ENCODE measurements around the gene WHAMM.

The WHAMM gene

GRCh38 chr15:82789491-82789890 is 19.9 kb upstream of the WHAMM start:
- Mint-ChIP-seq H3K9me3 (no peaks in the 10 kb centered on the region), H3K4me1 (no peaks in the 10 kb centered on the region), H3K27me3 (peaks cover 8% of the 10 kb centered on the region), H3K4me3 (no peak overlapping the region), H3K27ac (ENCODE audit: low read depth) (no peak overlapping the region), H3K36me3 (ENCODE audit: insufficient read depth) (no peaks in the 10 kb centered on the region)
- DNase-seq (ENCODE audit: low spot score in 2 of 2) (no peak), ATAC-seq (replicated peaks; ENCODE audit: extremely low read depth, poor library complexity, severe bottlenecking) (no peak)

GRCh38 chr15:82790321-82790720 is 19.1 kb upstream of the WHAMM start:
- H3K27ac Mint-ChIP-seq (ENCODE audit: low read depth) = no peak overlapping the region
- ATAC-seq (replicated peaks; ENCODE audit: extremely low read depth, poor library complexity, severe bottlenecking) (no peak), DNase-seq (ENCODE audit: low spot score in 2 of 2) (no peak)
- no peaks in the 10 kb centered on the region for H3K4me1 Mint-ChIP-seq
- no peaks in the 10 kb centered on the region for H3K9me3 Mint-ChIP-seq
- H3K27me3 Mint-ChIP-seq = peaks cover 12% of the 10 kb centered on the region
- no peaks in the 10 kb centered on the region for H3K36me3 Mint-ChIP-seq (ENCODE audit: insufficient read depth)
- H3K4me3 Mint-ChIP-seq = no peak overlapping the region

- H3K9me3 Mint-ChIP-seq = no peaks in the 10 kb centered on the region
- peaks cover 15% of the 10 kb centered on the region for H3K27me3 Mint-ChIP-seq
- H3K4me1 Mint-ChIP-seq = no peaks in the 10 kb centered on the region
- no peak overlapping the region for H3K27ac Mint-ChIP-seq (ENCODE audit: low read depth)
- DNase-seq (ENCODE audit: low spot score in 2 of 2) = no peak
- no peak overlapping the region for H3K4me3 Mint-ChIP-seq
- no peaks in the 10 kb centered on the region for H3K36me3 Mint-ChIP-seq (ENCODE audit: insufficient read depth)
- no peak for ATAC-seq (replicated peaks; ENCODE audit: extremely low read depth, poor library complexity, severe bottlenecking)
Observed at GRCh38 chr15:82792068-82792467, 17.4 kb upstream of the WHAMM start.

GRCh38 chr15:82793737-82794136 is 15.7 kb upstream of the WHAMM start:
- H3K9me3 Mint-ChIP-seq = no peaks in the 10 kb centered on the region
- ATAC-seq (replicated peaks; ENCODE audit: extremely low read depth, poor library complexity, severe bottlenecking) (no peak), DNase-seq (ENCODE audit: low spot score in 2 of 2) (no peak)
- no peak overlapping the region for H3K4me3 Mint-ChIP-seq
- H3K36me3 Mint-ChIP-seq (ENCODE audit: insufficient read depth) = no peaks in the 10 kb centered on the region
- no peaks in the 10 kb centered on the region for H3K4me1 Mint-ChIP-seq
- no peak overlapping the region for H3K27ac Mint-ChIP-seq (ENCODE audit: low read depth)
- peaks cover 15% of the 10 kb centered on the region for H3K27me3 Mint-ChIP-seq

- no peak for DNase-seq (ENCODE audit: low spot score in 2 of 2)
- Mint-ChIP-seq H3K27ac (ENCODE audit: low read depth) (no peak overlapping the region), H3K4me3 (no peak overlapping the region), H3K36me3 (ENCODE audit: insufficient read depth) (no peaks in the 10 kb centered on the region), H3K27me3 (peaks cover 46% of the 10 kb centered on the region), H3K4me1 (no peaks in the 10 kb centered on the region), H3K9me3 (no peaks in the 10 kb centered on the region)
- ATAC-seq (replicated peaks; ENCODE audit: extremely low read depth, poor library complexity, severe bottlenecking) = no peak
Observed at GRCh38 chr15:82798104-82798503, 11.3 kb upstream of the WHAMM start.

GRCh38 chr15:82798531-82799166 is 10.8 kb upstream of the WHAMM start:
- H3K27ac Mint-ChIP-seq (ENCODE audit: low read depth) = no peak overlapping the region
- no peak overlapping the region for H3K4me3 Mint-ChIP-seq
- DNase-seq (ENCODE audit: low spot score in 2 of 2) = no peak
- no peaks in the 10 kb centered on the region for H3K36me3 Mint-ChIP-seq (ENCODE audit: insufficient read depth)
- peaks cover 51% of the 10 kb centered on the region for H3K27me3 Mint-ChIP-seq
- ATAC-seq (replicated peaks; ENCODE audit: extremely low read depth, poor library complexity, severe bottlenecking) = no peak
- H3K9me3 Mint-ChIP-seq = no peaks in the 10 kb centered on the region
- no peaks in the 10 kb centered on the region for H3K4me1 Mint-ChIP-seq

- H3K4me3 Mint-ChIP-seq = no peak overlapping the region
- peaks cover 54% of the 10 kb centered on the region for H3K27me3 Mint-ChIP-seq
- no peaks in the 10 kb centered on the region for H3K4me1 Mint-ChIP-seq
- H3K36me3 Mint-ChIP-seq (ENCODE audit: insufficient read depth) = no peaks in the 10 kb centered on the region
- H3K27ac Mint-ChIP-seq (ENCODE audit: low read depth) = no peak overlapping the region
- DNase-seq (ENCODE audit: low spot score in 2 of 2) (no peak), ATAC-seq (replicated peaks; ENCODE audit: extremely low read depth, poor library complexity, severe bottlenecking) (no peak)
- no peaks in the 10 kb centered on the region for H3K9me3 Mint-ChIP-seq
Observed at GRCh38 chr15:82799183-82799841, 10.1 kb upstream of the WHAMM start.

GRCh38 chr15:82802497-82802896 is 6.9 kb upstream of the WHAMM start:
- H3K4me3 Mint-ChIP-seq = no peak overlapping the region
- H3K4me1 Mint-ChIP-seq = no peaks in the 10 kb centered on the region
- H3K36me3 Mint-ChIP-seq (ENCODE audit: insufficient read depth) = no peaks in the 10 kb centered on the region
- no peak overlapping the region for H3K27ac Mint-ChIP-seq (ENCODE audit: low read depth)
- no peaks in the 10 kb centered on the region for H3K9me3 Mint-ChIP-seq
- DNase-seq (ENCODE audit: low spot score in 2 of 2) (no peak), ATAC-seq (replicated peaks; ENCODE audit: extremely low read depth, poor library complexity, severe bottlenecking) (no peak)
- peaks cover 42% of the 10 kb centered on the region for H3K27me3 Mint-ChIP-seq

GRCh38 chr15:82803793-82804574 is 5.4 kb upstream of the WHAMM start:
- Mint-ChIP-seq H3K27ac (ENCODE audit: low read depth) (no peak overlapping the region), H3K36me3 (ENCODE audit: insufficient read depth) (peaks cover under 1% of the 10 kb centered on the region), H3K27me3 (peaks cover 38% of the 10 kb centered on the region), H3K4me3 (no peak overlapping the region), H3K4me1 (peaks cover 5% of the 10 kb centered on the region), H3K9me3 (no peaks in the 10 kb centered on the region)
- DNase-seq (ENCODE audit: low spot score in 2 of 2) (no peak), ATAC-seq (replicated peaks; ENCODE audit: extremely low read depth, poor library complexity, severe bottlenecking) (no peak)

- no peak overlapping the region for H3K4me3 Mint-ChIP-seq
- no peak overlapping the region for H3K27ac Mint-ChIP-seq (ENCODE audit: low read depth)
- no peak for DNase-seq (ENCODE audit: low spot score in 2 of 2)
- H3K9me3 Mint-ChIP-seq = no peaks in the 10 kb centered on the region
- H3K36me3 Mint-ChIP-seq (ENCODE audit: insufficient read depth) = peaks cover 6% of the 10 kb centered on the region
- no peak for ATAC-seq (replicated peaks; ENCODE audit: extremely low read depth, poor library complexity, severe bottlenecking)
- peaks cover 33% of the 10 kb centered on the region for H3K27me3 Mint-ChIP-seq
- H3K4me1 Mint-ChIP-seq = peaks cover 10% of the 10 kb centered on the region
Observed at GRCh38 chr15:82804575-82804949, 4.9 kb upstream of the WHAMM start.

- H3K4me3 Mint-ChIP-seq = no peak within 1 kb of the TSS
- H3K36me3 Mint-ChIP-seq (ENCODE audit: insufficient read depth) = peaks cover 12% of the 10 kb centered on the region
- DNase-seq (ENCODE audit: low spot score in 2 of 2) (no peak), ATAC-seq (replicated peaks; ENCODE audit: extremely low read depth, poor library complexity, severe bottlenecking) (no peak)
- H3K4me1 Mint-ChIP-seq = peaks cover 18% of the 10 kb centered on the region
- H3K27ac Mint-ChIP-seq (ENCODE audit: low read depth) = no peak within 1 kb of the TSS
- H3K9me3 Mint-ChIP-seq = no peaks in the 10 kb centered on the region
- peaks cover 20% of the 10 kb centered on the region for H3K27me3 Mint-ChIP-seq
Observed at GRCh38 chr15:82805994-82806406, 3.4 kb upstream of the WHAMM start, which contains the start of gene FSD2. FSD2 (minus strand) TSS chr15:82806069; CDS start chr15:82787390, 18,679 bp downstream.

GRCh38 chr15:82807920-82808633 is 1.4 kb upstream of the WHAMM start:
- ATAC-seq (replicated peaks; ENCODE audit: extremely low read depth, poor library complexity, severe bottlenecking) = no peak
- no peaks in the 10 kb centered on the region for H3K9me3 Mint-ChIP-seq
- peaks cover 11% of the 10 kb centered on the region for H3K27me3 Mint-ChIP-seq
- peaks cover 28% of the 10 kb centered on the region for H3K4me1 Mint-ChIP-seq
- no peak overlapping the region for H3K4me3 Mint-ChIP-seq
- peaks cover 26% of the 10 kb centered on the region for H3K36me3 Mint-ChIP-seq (ENCODE audit: insufficient read depth)
- DNase-seq (ENCODE audit: low spot score in 2 of 2) = no peak
- H3K27ac Mint-ChIP-seq (ENCODE audit: low read depth) = peak overlapping the region; percentile 92

All from central memory CD8-positive, alpha-beta T cell (primary cell).